Heart left ventricle (tissue), 16 donors: Measurements from ENCODE around the gene GABBR1. TPM values are rescaled to one million over a fixed set of nuclear protein-coding genes. Genes with fewer than 3 reads are reported as not detected.

ENCODE experiments used
- ATAC-seq, 4 donors: fragments of 200-7000 bp; cut with Tn5 transposase; one replicate each; pipeline ENCODE4 v1.9.1; 2020 to 2022; ENCODE audit warnings: moderate library complexity in 4 of 4, mild to moderate bottlenecking in 3 of 4, moderate number of reproducible peaks in 1 of 4
- DNase-seq, 5 donors: peaks; one replicate each; pipeline ENCODE4 v3.0.0-alpha.2; 2020
- H3K27ac ChIP-seq, 12 donors: fragments of 200-600 bp; sonication (generic) in 4 of 12; one replicate each; pipeline versions ENCODE4 v1.5.0 to v1.8.0; 2016 to 2022; ENCODE audit warnings: mild to moderate bottlenecking in 2 of 12
- H3K27me3 ChIP-seq, 9 donors: fragments of 200-600 bp; sonication (generic) in 2 of 9; one replicate each; pipeline versions ENCODE4 v1.5.1 to v1.8.0; 2016 to 2022; ENCODE audit warnings: mild to moderate bottlenecking in 3 of 9
- H3K36me3 ChIP-seq, 9 donors: fragments of 200-600 bp; sonication (generic) in 2 of 9; one replicate each; pipeline versions ENCODE4 v1.5.0 to v1.8.0; 2018 to 2022; ENCODE audit warnings: mild to moderate bottlenecking in 2 of 9
- H3K4me1 ChIP-seq, 12 donors: fragments of 200-600 bp; sonication (generic) in 4 of 12; one replicate each; pipeline versions ENCODE4 v1.5.0 to v1.8.0; 2016 to 2022; ENCODE audit warnings: mild to moderate bottlenecking in 3 of 12
- H3K4me3 ChIP-seq, 12 donors: fragments of 200-600 bp; sonication (generic) in 4 of 12; one replicate each; pipeline versions ENCODE4 v1.5.0 to v1.8.0; 2017 to 2022; ENCODE audit warnings: mild to moderate bottlenecking in 9 of 12, moderate library complexity in 4 of 12
- H3K9me3 ChIP-seq, 12 donors: fragments of 200-600 bp; sonication (generic) in 4 of 12; one replicate each; pipeline versions ENCODE4 v1.5.0 to v1.8.0; 2016 to 2022; ENCODE audit warnings: mild to moderate bottlenecking in 1 of 12
- CTCF ChIP-seq, 12 donors: fragments of 200-600 bp; sonication (generic) in 4 of 12; IDR thresholded peaks; one replicate each; pipeline versions ENCODE4 v1.5.0 to v1.8.0; 2018 to 2022; ENCODE audit warnings: antibody characterized with exemption in 12 of 12, mild to moderate bottlenecking in 5 of 12
- POLR2A ChIP-seq, 2 donors: fragments of 450-650 bp; IDR thresholded peaks; one replicate each; pipeline ENCODE4 v1.6.1; 2017; ENCODE audit warnings: antibody characterized with exemption in 2 of 2, mild to moderate bottlenecking in 2 of 2, moderate library complexity in 2 of 2
- WGBS, 4 donors: extraction: QIAGEN DNeasy Blood & Tissue Kit in 2 of 4; methylation state at CpG; one replicate each; pipeline versions ENCODE4 v1.1.5 to v1.1.7; 2013 to 2018; 5-methylcytosine and 5-hydroxymethylcytosine counted together
- intact Hi-C, 10 donors: fragments of 100-400 bp; cut with DNase I; formaldehyde crosslinking; loops; one replicate each; pipeline versions ENCODE4 v1.11.1 to v1.14.2; 2022
- polyA plus RNA-seq, 2 donors: library from polyadenylated mRNA; stranded (reverse); fragments of 200-250 nt; gene quantifications; one replicate each; pipeline ENCODE4 v1.2.3, GENCODE V29; 2013
- total RNA-seq, 9 donors: library from RNA; depleted of rRNA in 2 of 9; stranded (reverse); fragments of >200 nt in 2 of 9; fragmentation: NEBNext Ultra II Directional in 3 of 9; extraction: Animal tissue kit (Norgen Biotek cat#: 25700) in 3 of 9; gene quantifications; one replicate each; pipeline versions ENCODE4 v1.1.0 to v1.2.4, GENCODE V29; 2016 to 2023
- donor health status: ischemic (EF 13 %, LVEDD 7.1; RV severe dilation, severe dysfunction).
- donor health status: healthy with polysubstance abuse.
- donor health status: DM: no; HTN: yes; CAD: no.
- donor health status: DM: no; HTN: no; CAD: no.
- donor health status: ischemic (EF 25% LVEDD 6.9; RV normal size, moderate dysfunction).
- donor health status: ischemic (EF 25% LVEDD 5.7; RV mildly dilated, moderate dysfunction).
- donor health status: healthy.
- donor health status: DM: yes; HTN: yes; CAD: no.
- donor health status: ischemic (EF 35%, LVEDD 5.7; RV mildly dilated, moderate dysfunction).
- donor health status: nonischemic (EF 11% LVEDD 7.7; RV severe dilation, severe dysfunction).
- donor health status: DM: yes; HTN: yes; CAD: no.
- donor health status: PGD.
- donor health status: ischemic (EF 29% LVEDD 5.4; RV normal size, mild dysfunction).
- donor health status: nonischemic (EF 23%, LVEDD 6.1; RV moderate dilation, normal function).

The GABBR1 gene
- total and polyA plus RNA-seq, 11 donors, result 11.6 to 30.8 (median 18.1) TPM

GRCh38 chr6:29598172-29598747 is 34.7 kb downstream of the GABBR1 start:
- 52 to 68% (median 63%) methylated on average over 2 of the region's 2 CpGs for WGBS, 4 donors
- no peak overlapping the region for H3K27ac ChIP-seq
- no peak for ATAC-seq
- H3K4me3 ChIP-seq, result no peak overlapping the region
- no peaks in the 10 kb centered on the region for H3K27me3 ChIP-seq
- intact Hi-C loops, result no loop called here
- no peaks in the 10 kb centered on the region for H3K9me3 ChIP-seq
- no peak for TF ChIP-seq CTCF (IDR thresholded peaks at IDR 0.05)
- TF ChIP-seq POLR2A (IDR thresholded peaks at IDR 0.05), result no peak
- H3K36me3 ChIP-seq, result peaks cover 0 to 16% (median 10%) of the 10 kb centered on the region in 9 donors
- no peak for DNase-seq
- H3K4me1 ChIP-seq, result peaks cover 0 to 5% (median 0%) of the 10 kb centered on the region in 12 donors

GRCh38 chr6:29597184-29597583 is 35.8 kb downstream of the GABBR1 start:
- Histone ChIP-seq H3K9me3 (no peaks in the 10 kb centered on the region), H3K27me3 (no peaks in the 10 kb centered on the region), H3K4me1 (peaks cover 0 to 7% (median 0%) of the 10 kb centered on the region in 12 donors), H3K4me3 (no peak overlapping the region), H3K27ac (no peak overlapping the region), H3K36me3 (peaks cover 0 to 5% (median 0%) of the 10 kb centered on the region in 9 donors)
- WGBS, 4 donors, result 88 to 98% (median 91%) methylated on average over 2 of the region's 2 CpGs
- intact Hi-C loops, result no loop called here
- ATAC-seq (no peak), DNase-seq (no peak)
- TF ChIP-seq CTCF (IDR thresholded peaks at IDR 0.05) (no peak), POLR2A (IDR thresholded peaks at IDR 0.05) (no peak)

GRCh38 chr6:29596381-29596900 is 36.5 kb downstream of the GABBR1 start:
- peaks cover 0 to 5% (median 0%) of the 10 kb centered on the region in 9 donors for H3K36me3 ChIP-seq
- no peak overlapping the region for H3K4me3 ChIP-seq
- peaks cover 0 to 7% (median 0%) of the 10 kb centered on the region in 12 donors for H3K4me1 ChIP-seq
- peaks cover 0 to 4% (median 0%) of the 10 kb centered on the region in 9 donors for H3K27me3 ChIP-seq
- H3K9me3 ChIP-seq, result no peaks in the 10 kb centered on the region
- no peak for TF ChIP-seq CTCF (IDR thresholded peaks at IDR 0.05)
- TF ChIP-seq POLR2A (IDR thresholded peaks at IDR 0.05), result no peak
- no peak overlapping the region for H3K27ac ChIP-seq
- ATAC-seq (no peak), DNase-seq (no peak)
- intact Hi-C loops, result no loop called here
- 79 to 84% (median 84%) methylated on average over 6 of the region's 6 CpGs for WGBS, 4 donors

GRCh38 chr6:29593199-29593855 is 39.7 kb downstream of the GABBR1 start:
- DNase-seq (no peak), ATAC-seq (no peak)
- 24 to 36% (median 30%) methylated on average over 4 of the region's 4 CpGs for WGBS, 4 donors
- Histone ChIP-seq H3K4me1 (peaks cover 0 to 7% (median 0%) of the 10 kb centered on the region in 12 donors), H3K9me3 (no peaks in the 10 kb centered on the region), H3K4me3 (no peak overlapping the region), H3K36me3 (no peaks in the 10 kb centered on the region), H3K27me3 (peaks cover 0 to 21% (median 0%) of the 10 kb centered on the region in 9 donors), H3K27ac (no peak overlapping the region)
- intact Hi-C loops, result no loop called here
- no peak for TF ChIP-seq POLR2A (IDR thresholded peaks at IDR 0.05)
- TF ChIP-seq CTCF (IDR thresholded peaks at IDR 0.05), result no peak
